ENCODE data around the gene FZD2.
"Not testable (repeated sequence)": the region's sequence is repeated elsewhere in the genome, so short reads cannot be mapped to it uniquely, and the experiment has no call there.

Gene FZD2

GRCh38 chr17:44585315-44585714, 28.0 kb downstream of the FZD2 start:
- DNase-seq = peak; percentile 21

DNA sequence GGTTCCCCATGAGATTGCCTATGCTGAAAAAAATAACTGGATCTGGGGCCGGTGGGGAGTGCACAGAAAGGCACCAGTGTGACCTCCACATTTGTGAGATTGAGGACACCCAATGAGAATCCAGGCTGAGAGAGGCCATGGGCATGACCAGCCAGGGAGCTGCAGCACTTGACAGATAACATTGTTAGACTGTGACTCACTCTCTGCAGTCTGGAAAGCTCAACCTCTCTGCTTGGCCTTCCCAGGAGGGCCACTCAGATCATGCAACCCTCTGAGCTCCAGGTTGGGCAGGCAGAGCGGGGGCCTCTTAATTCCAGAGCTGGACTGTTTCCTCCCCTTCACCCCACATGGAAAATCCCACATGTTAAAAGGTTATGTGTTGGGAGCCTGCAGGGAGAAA, 30.1 kb downstream of the FZD2 start:
- DNase-seq = no peak

DNA sequence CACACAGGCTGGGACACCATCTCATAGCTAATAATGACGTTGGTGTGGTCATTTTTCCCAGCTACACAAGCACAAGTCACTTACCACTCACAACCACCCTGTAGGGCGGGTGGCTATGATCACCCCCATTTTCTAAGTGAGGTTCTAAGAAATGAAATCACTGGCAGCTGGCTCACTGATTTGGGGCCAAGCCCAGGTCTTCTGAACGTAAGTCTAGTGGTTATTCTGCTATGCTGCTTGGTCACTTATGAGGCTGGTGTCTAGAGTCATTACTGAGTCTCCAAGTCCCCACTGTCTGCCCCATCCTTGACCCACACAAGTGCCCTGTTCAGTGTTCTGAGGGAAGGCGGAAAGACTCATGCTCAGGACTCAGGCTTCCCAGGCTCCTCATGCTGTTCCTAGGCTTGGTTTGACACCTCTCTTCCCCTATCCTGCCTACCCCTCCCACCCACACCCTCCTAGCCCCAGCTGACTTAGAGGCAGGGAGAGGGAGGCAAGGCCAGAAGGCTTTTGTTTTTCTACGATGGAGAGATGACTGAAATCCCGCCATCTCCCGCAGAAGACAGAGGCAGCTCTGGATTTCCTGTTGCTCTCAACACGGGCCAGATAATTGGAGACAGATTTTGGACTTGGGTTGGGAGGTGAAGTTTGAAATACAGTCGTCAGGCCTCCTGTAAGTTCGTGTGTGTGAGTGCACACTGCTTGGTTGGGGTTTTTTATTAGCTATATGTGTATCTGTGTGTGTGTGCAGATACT, 32.2 kb downstream of the FZD2 start:
- DNase-seq = no peak

DNA sequence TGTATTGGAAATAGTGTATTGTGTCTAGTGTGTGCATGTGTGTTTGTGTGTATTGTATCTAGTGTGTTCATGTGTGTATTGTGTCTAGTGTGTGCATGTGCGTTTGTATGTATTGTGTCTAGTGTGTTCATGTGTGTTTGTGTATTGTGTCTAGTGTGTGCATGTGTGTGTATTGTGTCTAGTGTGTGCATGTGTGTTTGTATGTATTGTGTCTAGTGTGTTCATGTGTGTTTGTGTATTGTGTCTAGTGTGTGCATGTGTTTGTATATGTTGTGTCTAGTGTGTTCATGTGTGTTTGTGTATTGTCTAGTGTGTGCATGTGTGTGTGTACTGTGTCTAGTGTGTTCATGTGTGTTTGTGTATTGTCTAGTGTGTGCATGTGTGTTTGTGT, 32.8 kb downstream of the FZD2 start:
- DNase-seq = not testable (repeated sequence)

DNA sequence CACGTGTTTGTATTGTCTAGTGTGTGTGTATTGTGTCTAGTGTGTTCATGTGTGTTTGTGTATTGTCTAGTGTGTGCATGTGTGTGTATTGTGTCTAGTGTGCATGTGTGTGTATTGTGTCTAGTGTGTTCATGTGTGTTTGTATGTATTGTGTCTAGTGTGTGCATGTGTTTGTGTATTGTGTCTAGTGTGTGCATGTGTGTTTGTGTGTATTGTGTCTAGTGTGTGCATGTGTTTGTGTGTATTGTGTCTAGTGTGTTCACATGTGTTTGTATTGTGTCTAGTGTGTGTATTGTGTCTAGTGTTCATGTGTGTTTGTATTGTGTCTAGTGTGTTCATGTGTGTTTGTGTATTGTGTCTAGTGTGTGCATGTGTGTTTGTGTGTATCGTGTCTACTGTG, 33.5 kb downstream of the FZD2 start:
- not testable (repeated sequence) for DNase-seq

DNA sequence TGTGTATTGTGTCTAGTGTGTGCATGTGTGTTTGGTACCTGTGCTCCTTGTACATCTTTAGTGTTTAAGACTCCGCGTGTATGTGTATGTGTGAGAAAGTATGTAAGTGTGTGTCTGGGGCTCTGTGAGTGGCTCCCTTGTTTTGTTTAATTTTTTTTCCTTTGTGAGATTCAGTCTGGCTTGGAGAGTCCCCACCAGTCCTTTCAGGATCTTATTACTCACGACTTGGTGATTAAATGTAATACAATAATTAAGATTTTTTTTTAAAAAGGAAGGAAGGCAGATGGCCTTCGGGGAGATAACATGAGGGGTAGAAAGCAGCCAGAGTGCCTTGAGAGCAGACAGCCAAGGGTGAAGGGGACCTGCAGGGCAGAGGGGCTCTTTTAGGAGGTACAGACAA, 33.9 kb downstream of the FZD2 start:
- no peak for DNase-seq

DNA sequence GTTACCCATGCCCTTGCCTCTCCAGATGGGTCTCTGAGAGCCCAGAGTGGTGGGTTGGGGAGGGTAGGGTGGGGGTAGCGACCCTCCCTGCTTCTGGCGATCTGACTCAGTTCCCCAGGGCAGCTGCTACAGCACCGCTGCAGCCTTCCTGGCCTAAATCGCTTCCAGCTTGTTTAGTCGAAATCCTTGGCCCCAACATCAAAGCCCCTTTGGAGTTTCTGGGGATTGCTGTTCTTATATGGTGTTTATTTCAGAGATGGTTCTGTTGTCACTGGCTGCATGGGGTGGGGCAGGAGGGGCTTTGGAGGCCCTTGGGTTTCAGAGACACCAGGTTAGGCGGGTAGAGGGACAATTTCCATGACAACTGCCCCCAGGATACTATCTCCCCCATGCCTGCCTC, 35.9 kb downstream of the FZD2 start:
- DNase-seq = no peak

DNA sequence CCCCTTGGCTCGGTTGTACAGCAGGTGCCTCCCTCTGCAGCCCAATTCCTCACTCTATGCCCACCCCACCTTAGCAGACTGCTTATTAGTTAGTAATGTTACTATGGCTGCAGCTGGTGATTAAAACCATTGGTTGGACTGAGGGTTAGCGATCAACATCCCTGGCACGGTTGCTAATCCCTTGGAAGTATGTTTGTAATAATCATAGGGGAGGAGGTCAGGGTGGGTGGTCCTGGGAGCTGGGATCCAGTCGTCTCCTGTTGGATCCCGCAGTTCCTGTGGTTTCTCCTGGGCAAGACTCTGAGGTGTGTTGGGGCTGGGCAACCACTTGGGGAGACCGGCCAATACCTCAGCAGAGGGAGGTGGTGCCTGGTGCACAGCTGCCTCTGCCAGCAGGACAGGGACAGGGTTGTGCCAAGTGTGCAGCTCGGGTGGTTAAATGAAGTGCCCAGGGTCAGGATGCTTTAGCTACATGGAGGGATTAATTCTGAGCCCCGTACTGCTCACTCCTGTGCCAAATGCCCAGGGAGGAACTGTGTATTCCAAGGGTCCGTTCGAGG, 38.0 kb downstream of the FZD2 start:
- no peak for DNase-seq

GRCh38 chr17:44598329-44598728, 41.0 kb downstream of the FZD2 start:
- no peak for DNase-seq

DNA sequence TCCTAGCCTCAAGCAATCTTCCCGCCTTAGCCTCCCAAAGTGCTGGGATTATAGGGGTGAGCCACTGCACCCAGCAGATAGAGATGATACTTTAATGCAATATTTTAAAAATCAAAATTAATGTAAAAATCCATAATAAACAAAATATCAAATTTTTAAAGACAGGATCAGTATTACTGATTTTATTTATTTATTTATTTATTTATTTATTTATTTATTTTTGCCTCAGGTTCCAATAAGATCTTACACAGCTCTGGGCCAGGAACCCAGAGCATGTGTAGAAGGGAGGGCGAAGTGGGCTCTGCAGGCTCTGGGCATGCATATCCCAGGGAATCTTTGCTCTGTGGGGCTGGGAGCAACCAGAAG, 41.6 kb downstream of the FZD2 start:
- DNase-seq = no peak

DNA sequence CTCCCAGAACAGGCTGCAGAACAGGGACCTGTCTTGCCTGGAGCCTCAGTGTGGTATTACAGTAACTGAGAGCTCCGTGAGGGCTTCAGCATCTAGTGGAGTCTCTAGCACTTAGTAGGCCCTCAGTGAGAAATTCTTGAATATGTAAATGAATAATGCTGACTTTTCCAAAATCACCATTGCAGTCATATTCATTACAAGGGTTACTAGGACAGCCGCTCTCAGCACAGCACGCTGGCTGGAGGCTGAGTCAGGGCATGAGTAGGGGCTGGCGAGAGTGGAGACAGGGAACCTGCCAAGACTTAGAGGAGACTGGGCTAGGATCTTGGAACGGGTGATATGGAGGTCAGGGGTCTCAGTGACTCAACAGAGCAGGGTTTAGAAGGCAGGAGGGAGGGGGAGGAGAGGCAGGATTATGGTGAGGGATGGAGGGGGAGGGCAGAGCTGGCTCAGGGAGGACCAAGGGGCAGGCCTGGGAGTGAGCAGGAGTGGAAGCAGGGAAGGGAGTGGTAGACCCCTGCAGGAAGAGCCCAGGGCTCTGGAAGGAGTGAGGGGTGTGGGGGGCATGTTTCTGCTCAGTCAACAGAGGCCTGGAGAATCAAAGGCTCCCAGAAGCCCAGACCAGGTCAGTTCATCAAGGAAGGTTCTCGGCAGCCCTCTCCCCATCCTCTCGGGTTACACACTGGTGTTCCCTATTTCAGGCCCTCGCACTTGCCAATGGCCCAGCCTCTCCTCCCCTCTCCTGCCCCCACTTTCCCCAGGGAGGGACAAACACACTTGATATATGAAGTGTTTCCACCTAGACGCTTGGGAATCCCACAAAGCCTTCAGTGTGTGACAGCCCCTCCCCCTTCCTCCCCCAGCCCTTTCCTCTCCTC, 42.3 kb downstream of the FZD2 start:
- DNase-seq = no peak

GRCh38 chr17:44601539-44601938, 44.3 kb downstream of the FZD2 start:
- no peak for DNase-seq

DNA sequence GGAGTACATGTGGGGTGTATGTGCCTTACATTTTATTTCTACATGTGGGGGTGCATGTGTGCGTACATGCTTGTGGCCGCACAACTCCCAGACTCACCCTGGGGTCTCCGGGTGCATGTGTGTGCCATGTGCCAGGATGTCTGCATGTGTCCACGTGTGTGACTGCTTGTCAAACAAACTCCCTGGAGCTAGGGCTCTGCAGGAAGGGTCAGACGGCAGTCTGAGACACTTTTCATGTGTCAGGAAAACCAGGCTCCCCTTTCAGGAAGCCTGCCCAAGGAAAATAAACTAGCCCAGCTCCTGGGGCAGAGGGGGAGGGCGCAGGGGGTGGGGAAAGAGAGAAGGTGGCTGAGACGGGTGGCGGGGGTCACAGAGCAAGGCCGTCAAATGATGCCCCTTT, 44.7 kb downstream of the FZD2 start:
- no peak for DNase-seq

DNA sequence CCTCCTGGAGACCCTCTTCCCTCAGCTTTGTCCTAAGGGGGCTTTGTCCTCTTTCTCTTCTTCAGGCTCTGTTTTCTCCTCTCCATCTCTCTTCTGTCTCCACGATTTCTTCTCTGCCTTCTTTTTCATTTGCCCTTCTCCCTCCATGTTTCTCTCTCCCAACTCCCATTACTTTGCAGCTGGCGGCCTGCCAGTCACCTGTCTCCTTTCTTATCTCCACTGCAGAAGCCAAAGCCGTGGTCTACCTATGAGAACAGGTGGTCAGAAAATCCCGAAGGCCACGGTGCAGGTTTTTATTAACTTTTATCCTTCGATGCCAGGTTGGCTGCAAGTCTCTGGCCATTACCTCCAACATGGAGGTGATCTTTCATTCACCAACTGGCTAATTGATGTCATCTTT, 45.1 kb downstream of the FZD2 start:
- DNase-seq = peak; percentile 23

- no peak for DNase-seq
These were observed 45.7 kb downstream of the FZD2 start for GRCh38 chr17:44602970-44603369.

DNA sequence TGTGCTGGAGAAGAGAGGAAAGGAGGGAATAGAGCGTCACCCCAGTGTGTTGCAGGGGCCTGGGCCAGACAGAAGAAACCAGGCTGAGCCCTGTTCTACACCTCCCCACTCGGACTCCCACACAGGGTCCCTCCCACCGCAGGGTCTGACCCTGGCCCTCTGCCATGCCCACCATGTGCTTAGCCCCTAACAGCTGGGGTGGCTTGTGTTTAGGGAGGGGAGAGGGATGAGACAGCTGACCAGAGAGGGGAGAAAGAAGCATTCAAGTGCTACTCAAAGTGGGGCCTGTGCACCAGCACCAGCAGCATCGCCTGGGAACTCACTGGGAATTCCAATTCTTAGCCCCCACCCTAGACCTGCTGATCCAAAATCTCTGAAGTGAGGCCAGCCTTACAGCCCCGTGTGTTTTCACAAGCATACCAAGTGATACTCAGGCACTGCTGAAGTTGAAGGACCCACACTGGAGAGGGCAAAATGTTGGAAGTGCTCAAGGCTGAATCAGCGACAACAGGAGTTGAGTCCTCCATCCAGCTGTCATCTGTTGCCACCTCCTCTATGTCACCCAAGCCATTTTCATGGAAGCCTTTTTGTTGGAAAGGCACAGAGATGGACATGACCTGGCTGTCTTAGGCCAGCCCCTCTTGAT, 47.0 kb downstream of the FZD2 start:
- DNase-seq = no peak

DNA sequence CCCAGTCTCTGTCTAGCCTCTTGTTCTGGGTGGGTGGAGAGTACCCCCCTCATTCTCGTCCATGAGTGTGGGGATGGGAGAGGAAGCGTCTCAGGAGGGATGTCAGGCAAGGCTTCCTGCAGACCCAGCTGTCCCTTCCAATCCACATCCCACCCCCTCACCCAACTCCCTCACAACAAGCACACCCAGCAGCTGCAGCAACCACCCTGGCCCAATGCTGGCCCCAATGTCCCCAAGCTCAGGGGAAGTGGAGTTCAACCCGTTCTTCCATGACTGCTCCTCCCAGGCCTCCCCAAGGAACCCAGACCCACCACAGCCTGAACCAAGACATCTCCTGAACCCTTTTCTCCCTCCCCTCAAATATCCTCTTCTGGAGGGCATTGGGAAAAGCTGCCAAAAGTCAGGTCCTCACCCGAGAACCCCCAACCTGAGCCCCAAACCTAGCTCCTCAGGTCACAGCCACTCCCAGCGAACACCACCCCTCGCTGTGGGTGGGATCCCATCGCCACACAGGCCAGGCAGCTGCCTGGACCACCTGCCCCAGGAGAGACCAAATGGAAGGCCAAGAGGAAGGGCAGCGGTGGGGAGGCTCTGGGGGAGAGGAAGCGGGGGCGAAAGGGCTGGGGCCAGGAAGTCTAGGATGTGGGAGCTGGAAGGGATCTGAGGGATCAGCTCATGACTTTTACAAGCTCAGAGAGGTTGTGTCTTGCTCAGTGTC, 47.6 kb downstream of the FZD2 start:
- no peak for DNase-seq

DNA sequence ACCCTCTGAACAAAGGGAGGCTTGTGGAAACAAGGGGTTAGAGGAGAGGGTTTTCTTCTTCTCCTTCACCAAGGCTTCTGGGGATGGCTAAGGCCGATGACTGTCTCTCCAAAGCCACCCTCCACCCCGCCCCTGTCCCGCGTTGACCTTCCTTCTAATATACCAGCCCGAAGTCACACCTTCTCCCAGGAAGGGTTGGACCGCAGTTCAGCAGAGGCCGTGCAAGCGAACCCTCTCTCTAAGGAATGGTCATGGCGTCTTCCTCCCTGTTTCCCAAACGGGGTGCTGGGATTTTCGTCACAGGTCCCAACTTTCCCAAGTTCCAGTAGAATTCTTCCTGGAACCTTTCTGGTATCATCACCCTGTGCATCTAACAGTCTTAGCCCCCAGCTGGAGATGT, 49.4 kb downstream of the FZD2 start:
- no peak for DNase-seq

DNA sequence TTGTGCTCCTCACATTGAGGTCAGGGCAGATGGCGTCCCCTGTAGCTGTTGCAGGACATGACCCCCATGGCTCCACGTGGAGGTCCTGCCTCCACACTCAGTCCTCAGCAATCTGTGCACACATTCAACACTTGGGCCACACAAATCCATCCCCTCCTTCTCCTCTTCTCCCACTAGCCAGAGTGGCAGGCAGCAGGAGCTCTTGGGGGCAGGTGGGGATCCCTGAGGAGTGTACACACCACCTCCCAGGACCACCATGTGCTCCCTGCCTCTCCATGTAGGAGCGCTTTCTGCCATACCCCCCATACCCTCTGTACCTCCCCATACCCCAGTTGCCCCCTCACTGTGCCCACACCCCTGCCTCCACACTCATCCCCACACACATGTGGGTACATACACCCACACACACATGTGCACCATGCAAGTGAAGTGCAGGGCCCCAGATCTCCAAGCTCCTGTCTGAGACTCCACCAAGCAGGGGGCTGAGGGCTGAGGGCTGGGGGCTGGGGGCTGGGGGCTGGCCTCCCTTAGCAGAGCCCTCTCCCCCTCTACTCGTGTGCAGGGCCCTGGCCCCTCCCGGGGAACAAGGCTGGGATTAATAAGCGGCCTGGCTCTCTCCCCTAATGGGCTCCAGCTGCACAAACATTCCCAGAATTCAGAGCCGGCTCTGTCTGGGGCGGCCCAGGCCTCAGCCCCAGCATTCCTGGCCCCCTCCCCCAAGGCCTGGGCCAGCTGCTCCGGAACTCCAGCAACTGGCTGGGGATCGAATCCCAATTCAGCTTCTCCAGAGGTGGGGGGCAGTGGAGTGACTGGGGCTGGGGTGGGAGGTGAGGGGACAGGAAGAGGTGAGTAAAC, 50.8 kb downstream of the FZD2 start:
- DNase-seq = peak; percentile 62

- DNase-seq = no peak
These were observed 51.6 kb downstream of the FZD2 start for GRCh38 chr17:44608727-44609435.

DNA sequence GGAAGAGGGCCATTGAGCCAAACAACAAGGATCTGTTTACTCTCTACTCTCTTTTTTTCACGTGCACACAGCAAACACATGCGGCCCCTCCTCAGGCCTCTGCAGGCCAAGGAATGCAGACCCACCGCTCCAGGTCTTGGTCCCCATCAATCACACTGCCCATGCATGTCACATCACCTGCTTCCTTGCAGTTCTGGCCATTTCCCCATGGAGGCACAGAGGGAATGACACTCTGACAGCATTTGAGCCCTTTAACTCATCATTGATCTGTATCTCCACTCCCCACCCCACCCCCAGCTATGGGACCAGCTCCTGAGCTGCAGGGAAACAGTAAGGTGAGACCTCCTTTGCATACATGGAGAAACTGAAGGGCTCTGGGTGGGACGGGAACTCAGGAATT, 53.0 kb downstream of the FZD2 start:
- DNase-seq = peak; percentile 59

All from NCI-H510A treated with DMSO at 0.1 percent for 48 hours (cell line).